Anterior cingulate cortex (tissue), 58 donors: ENCODE data around the gene CHIC2.
"Not testable (repeated sequence)": the region's sequence is repeated elsewhere in the genome, so short reads cannot be mapped to it uniquely, and the experiment has no call there.

Experiments used
- DNase-seq, 58 donors: peaks; one replicate each; lab custom pipeline; 2025; lab: John Stamatoyannopoulos, UW

CHIC2 gene

DNA sequence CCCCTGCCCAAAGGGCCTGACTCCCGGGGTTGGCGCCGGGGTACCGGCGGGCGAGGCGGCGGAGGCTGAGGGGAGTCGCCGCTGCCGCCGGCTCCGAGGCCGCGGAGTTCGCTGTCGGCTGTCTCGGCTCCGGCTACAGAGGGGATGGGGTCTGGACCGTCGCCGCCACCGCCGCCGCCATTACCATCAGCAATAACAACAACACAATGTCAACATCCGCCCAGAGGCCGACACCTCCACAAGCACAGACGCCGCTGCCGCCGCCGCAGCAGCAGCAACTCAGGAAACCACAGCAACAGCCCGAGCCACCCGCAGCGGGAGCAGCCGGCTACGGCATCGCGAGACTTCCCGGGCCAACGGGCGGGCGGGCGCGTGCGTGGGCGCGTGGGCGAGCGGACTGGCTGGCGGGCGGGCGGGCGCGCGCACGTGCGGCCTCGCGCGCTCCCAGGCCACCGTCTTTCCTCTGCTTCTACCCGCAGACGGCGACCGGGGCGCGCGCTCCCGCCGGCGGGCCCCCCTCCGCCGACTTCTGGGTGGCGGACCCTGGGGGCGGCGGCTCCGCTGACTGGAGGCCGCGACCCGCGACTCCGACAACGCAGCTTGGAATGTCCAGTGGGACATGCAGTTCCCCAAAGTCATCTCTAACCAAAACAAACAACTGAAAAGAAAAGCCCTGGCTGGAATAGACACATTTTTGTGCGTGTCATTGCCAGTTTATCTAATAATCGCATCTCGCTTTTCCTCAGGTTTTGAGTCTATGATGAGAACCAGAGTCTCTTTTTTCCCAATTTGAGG lies at the start of gene CHIC2:
CHIC2 (minus strand) TSS at position 289 of the 795 bp plus-strand sequence. CDS start 305 bp downstream, outside the sequence.
- peak; percentile 34 to 95 (median 86) for DNase-seq

DNA sequence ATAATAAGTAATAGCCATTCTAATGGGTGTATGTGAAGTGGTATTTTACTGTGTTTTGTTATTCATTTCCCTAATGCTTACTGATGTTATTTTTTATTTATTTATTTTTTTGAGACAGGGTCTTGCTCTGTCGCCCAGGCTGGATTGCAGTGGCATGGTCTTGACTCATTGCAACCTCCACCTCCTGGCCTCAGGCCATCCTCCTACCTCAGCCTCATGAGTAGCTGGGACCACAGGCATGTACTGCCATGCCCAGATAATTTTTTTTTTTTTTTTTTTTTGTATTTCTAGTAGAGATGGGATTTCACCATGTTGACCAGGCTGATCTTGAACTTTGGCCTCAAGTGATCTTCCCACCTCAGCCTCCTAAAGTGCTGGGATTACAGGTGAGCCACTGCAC lies 48.8 kb upstream of the CHIC2 start:
- not testable (repeated sequence) for DNase-seq

GRCh38 chr4:54110019-54110416 lies 45.6 kb upstream of the CHIC2 start:
- DNase-seq = no peak

DNA sequence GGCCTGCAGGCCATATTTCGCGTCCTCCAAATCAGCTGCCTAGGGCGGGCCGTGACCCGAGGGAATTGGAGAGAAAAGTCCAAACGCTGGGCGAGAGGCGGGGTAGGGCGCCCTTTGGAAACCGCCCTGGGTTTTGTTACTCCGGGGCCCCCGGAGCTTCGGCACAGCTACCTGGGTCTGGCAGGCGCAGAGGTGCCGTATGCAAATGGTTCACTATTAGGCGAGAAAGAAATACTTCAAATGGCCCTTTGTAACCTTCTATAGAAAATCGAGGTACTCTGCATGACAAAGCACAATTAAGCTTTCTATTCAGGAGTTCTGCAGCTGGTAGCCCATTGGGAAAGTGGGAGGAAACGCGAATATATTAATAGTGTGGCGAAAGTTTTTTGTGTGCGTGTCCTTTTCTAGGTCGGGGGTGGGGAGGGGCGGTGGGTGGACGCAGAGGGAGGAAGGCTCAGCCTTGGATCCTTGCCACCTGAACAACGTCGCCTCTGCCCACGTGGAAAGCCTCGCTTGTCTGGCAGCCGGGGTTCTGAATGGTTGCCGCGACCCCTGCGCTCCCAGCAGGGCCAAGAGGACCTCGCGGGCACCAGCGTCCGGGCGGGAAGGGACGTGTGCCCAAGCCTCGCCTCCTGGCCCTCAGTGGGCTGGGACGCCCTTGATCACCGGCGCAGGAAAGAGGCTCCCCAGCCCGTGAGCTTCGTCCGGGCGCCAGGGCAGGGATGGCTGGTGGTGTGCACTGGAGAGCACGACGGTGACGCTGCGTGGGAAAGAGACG lies 45.0 kb upstream of the CHIC2 start:
- no peak for DNase-seq

- DNase-seq = no peak
These were observed 43.7 kb upstream of the CHIC2 start for GRCh38 chr4:54107951-54108748.

- DNase-seq = no peak
These were observed 40.5 kb upstream of the CHIC2 start for GRCh38 chr4:54104907-54105306.

- DNase-seq = no peak
These were observed 38.8 kb upstream of the CHIC2 start for GRCh38 chr4:54103190-54103574.

DNA sequence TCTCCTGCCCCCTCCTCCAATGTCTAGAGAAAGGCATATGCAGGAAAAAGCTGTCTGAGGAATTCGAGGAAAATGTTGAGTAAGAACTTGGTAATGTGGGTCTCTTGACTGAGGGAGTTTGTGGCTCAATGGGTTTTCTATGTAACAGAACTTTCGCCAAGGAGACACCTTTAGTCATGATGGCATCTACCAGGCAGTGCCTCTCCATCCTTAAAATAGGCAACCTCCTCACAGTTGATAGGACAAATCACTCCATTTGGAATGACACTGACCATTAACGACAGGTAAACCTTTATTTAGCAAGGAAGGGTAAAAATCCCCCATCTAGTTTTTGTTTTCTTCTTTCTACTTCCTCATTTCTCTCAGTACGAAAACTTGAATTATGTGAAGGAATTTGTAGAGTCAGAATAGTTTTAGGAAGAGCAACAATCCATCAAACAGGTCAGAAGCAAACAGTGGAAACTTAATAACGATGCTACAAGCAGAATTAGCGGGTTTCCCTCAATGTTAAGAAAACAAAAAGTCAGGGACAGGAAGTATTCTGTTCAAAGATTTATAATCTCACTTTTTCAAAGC lies 38.2 kb upstream of the CHIC2 start:
- DNase-seq = no peak

DNA sequence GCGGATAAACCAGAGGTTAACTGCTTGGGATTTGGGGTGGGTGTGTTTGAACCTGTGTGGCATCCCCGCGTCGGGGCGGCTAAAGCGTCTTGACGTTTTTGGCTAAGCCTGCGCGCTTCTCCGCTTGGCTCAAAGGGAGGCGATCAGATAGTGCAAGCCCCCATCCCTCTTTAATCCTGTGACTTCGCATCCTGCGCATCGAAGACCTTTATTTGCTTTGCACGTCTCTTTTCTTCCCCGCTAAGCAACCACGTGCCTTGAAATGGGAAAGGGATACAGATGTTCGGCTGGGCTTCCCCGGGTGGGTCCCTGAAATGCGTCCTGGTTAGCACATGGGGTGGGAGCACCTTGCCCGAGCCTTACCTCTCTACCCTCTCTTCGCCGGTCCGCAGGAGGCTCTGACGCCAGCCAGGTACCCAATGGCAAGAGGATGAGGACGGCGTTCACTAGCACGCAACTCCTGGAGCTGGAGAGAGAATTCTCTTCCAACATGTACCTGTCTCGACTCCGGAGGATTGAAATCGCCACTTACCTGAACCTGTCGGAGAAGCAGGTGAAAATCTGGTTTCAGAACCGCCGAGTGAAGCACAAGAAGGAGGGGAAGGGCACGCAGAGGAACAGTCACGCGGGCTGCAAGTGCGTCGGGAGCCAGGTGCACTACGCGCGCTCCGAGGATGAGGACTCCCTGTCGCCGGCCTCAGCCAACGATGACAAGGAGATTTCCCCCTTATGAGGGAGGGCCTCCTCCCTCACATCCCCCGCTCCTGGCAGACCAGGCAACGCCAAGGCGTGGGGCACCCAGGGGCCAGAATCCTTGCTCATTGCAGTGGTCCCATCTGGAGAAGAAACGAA lies 37.0 kb upstream of the CHIC2 start:
- no peak for DNase-seq

- DNase-seq = no peak
These were observed 36.3 kb upstream of the CHIC2 start for GRCh38 chr4:54100595-54101189.

DNA sequence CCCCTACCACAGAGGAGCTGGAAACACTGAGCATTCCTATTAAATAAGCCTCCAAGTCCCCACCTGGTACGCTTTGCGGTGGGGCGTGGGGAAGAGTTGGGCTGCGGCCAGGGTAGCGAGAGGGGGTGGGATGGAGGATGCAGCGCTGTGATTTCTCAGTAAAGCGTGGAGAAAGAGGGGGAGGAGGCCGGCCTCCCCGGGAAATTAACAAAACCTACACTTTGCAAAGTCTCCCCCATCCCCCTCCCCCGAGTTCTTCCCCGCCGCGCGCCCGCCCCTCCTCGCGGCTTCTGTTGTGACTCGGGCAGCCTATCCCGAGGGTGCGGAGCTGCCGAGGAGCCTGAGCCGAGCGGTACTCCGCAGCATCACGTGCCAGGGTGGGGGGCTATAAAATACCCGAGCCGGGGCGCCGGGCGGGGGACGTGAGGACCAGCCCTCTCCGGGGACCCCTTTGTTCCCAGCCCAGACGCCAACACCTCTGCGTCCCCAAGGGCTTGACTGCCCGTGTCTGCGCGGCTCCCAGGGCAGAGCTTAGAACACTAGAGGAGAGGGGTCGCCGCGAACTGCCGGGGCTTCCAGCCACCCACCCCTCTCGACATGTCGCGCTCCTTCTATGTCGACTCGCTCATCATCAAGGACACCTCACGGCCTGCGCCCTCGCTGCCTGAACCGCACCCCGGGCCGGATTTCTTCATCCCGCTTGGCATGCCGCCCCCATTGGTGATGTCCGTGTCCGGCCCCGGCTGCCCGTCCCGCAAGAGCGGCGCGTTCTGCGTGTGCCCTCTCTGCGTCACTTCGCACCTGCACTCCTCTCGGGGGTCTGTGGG lies 35.6 kb upstream of the CHIC2 start, which contains the start of gene GSX2:
GSX2 (plus strand) TSS at position 416 of the 827 bp plus-strand sequence; CDS start at position 598, 182 bp downstream.
- peak in 9 of 58 donors; percentile 6 to 40 (median 13) for DNase-seq

GRCh38 chr4:54099287-54099747 lies 34.9 kb upstream of the CHIC2 start:
- DNase-seq = no peak

DNA sequence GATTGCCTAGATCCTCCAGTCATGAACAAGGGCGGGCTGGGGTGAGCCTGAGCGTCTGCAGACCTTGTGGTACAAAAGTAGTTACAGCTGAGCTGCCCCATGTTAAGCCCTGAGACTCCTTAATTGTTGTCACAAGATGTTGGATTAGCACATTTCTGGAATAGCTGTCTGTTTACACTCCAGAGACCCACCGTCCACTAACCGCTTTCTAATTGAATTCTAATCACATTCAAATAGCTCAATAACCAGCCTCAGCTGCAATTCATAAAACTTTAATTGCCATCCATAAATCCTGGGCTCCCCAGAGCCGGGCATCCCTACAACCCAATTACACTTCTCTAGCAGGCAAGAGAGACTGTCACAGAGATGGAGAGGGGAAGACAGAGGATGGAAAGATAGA lies 34.0 kb upstream of the CHIC2 start:
- DNase-seq = no peak

DNA sequence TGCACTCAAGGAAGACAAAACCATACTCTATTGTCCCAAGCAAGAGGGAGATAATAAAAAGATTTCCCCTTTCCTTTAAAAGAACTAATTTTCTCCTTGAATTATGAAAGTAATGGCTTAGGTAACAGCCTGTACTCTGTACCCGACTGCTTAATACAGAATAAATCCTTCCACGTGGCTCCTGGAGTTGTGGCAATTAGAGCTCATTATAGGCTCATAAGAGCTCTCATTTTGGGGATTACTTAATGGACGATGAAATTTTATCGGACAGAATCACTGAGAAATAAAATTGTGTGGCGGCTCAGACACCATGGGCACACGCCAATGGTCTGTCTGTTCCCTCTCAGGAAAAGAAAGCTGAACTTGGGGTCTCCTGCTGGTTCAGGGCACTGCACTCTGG lies 32.7 kb upstream of the CHIC2 start:
- no peak for DNase-seq

DNA sequence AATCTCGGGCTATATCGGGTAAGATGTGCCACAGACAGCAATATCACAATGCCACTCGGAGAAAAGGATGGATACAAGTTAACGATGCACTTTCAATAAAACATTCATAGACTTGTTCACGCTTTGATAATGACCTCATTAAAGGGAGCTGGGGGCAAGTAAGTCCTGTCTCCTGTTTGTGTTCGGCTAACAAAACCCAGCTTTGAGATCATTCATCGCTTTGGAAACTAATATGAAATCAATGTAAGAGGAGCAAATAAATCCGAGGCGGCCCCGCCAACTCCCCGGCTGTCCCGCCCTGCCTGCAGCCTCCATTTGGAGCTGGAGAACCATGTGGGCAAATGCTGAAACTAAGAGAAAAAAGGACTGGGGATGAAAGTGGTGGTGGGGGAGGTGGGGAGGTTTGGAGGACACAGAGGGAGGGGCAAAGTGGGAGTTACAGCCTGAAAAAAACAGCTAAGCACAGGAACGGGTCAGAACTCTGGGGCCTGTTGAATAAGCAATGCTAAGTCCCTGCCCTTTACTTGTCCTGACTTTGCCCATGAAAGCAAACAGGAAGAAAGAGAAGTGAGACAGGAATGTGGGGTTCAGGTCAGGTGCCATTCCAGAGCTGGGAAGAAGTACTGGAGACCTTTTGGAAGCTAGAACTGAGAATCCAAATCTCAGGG lies 32.0 kb upstream of the CHIC2 start:
- no peak for DNase-seq

DNA sequence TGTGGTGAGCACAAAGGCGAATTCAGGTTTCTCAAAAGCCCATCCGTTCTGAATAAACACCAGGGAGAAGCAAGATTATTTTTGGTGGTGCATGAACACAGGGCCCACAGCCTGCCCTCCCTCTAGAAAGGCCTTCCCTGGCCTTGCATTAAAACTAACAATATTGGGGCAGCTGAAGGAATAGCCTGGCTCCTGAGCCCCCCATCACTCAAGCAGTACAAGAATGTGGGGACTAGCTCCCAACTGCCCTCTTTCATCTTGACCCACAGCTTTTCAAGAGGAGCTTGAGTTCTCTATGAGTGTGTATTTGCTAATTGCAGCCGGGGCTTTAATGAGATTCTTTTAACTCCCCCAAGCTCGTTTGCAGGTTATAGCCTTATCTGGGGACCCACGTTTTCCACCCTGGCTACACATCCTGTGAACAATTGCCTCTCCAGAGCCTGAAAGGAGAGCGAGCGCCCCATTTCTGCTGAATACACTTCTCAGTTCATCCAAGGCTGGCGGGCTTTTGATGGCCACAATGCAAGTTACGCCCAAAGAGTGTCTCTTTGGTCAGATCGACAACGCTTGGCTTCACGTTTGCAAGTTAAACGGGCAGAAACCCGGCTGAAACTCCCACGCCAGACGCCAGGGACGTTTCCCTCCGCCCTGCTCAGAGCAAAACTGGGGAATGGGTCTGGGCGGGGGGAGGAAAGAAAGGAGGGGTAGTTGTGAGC lies 30.9 kb upstream of the CHIC2 start:
- no peak for DNase-seq

DNA sequence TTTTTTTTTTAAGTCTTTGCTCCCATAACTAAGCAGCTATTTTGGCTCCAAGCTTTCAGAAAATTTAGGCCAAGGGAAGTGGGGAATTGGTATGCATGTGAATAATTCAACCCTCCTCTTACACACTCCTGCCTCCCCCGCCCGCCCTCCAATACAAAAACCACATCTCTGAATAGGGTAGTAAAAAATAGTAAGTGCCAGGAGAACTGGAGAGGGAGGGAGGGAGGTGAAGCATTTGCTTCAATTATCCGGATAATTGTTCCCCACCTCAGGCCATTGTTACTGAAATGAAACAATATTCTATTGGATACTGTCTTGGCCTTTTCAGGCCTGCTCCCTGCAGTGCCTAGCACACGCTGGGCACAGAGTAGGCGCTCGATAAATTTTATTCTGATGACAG lies 30.0 kb upstream of the CHIC2 start:
- no peak for DNase-seq
